Skeletal muscle cell (primary cell): ENCODE data around the gene HERC4.
"Not testable (repeated sequence)": the region's sequence is repeated elsewhere in the genome, so short reads cannot be mapped to it uniquely, and the experiment has no call there.

Source experiments
- DNase-seq: peaks from one replicate; pipeline ENCODE4 v3.0.0-alpha.2; 2010; ENCODE audit warnings: low read depth
- H3K4me3 ChIP-seq: 2 replicates; pipeline ENCODE4 v1.5.1; 2011; ENCODE audit warnings: low read depth, mild to moderate bottlenecking, control low read depth, low read length, moderate library complexity

Gene HERC4

GRCh38 chr10:67914777-67915340 is 160.2 kb downstream of the HERC4 start:
- DNase-seq: no peak

GRCh38 chr10:67912331-67912946 is 162.6 kb downstream of the HERC4 start:
- no peak for DNase-seq
- H3K4me3 ChIP-seq: no peak overlapping the region

More at GRCh38 chr10:67914777-67915340, 160.2 kb downstream of the HERC4 start:
- no peak overlapping the region for H3K4me3 ChIP-seq

GRCh38 chr10:67903581-67903980 is 171.5 kb downstream of the HERC4 start:
- DNase-seq: no peak
- H3K4me3 ChIP-seq: no peak overlapping the region

DNA sequence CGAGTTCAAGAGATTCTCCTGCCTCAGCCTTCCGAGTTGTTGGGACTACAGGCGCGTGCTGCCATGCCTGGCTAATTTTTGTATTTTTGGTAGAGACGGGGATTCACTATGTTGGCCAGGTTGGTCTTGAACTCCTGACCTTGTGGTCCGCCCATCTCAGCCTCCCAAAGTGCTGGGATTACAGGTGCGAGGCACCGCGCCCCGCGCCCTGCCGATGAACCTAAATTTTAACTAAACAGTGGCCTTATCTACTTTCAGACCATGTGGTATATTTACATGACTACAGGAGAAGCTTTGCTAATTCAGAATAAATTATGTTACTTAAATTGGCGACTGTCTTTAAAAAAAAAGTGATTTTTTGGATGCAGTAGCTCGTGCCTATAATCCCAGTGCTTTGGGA is 181.4 kb downstream of the HERC4 start:
- DNase-seq: no peak
- no peak overlapping the region for H3K4me3 ChIP-seq

DNA sequence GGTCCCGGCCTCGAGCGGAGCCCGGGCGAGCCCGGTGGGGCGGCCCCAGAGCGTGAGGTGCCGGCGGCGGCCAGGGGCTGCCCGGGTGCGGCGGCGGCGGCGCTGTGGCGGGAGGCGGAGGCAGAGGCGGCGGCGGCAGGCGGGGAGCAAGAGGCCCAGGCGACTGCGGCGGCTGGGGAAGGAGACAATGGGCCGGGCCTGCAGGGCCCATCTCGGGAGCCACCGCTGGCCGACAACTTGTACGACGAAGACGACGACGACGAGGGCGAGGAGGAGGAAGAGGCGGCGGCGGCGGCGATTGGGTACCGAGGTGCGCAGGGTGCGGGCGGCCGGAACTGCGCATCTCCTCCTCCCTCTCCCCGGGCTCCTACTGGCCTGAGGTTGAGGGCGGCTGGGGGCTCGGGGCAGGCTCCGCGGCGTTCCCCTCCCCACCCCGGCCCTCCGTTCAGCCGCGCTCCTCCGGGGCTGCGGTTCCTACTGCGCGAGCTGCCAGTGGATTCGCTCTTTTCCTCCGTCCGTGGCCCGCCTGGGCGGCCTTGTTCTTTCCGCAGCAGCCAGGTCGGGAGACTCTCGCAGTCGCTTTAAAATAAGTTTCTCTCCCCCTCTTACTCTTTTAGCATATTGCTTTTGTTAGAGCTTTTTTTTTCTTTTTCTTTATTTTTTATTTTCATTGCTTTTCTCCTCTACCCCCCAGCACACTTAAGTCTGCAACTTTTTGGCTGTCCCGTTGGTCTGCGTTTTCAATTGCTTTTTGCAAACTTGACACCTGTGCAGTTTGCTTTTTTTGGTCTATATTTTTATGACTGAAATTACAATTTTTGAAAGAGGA is 190.0 kb downstream of the HERC4 start:
- H3K4me3 ChIP-seq: peak overlapping the region; percentile 83
- DNase-seq: peak; percentile 41

- peak; percentile 81 for DNase-seq
- peak within 1 kb of the TSS; percentile 83 for H3K4me3 ChIP-seq
Observed at GRCh38 chr10:67884313-67884841, 190.7 kb downstream of the HERC4 start, which contains the start of gene SIRT1. TSS of gene SIRT1 (plus strand) at chr10:67884656. CDS start at chr10:67884722, 66 bp downstream.

GRCh38 chr10:67883710-67884312 is 191.3 kb downstream of the HERC4 start:
- DNase-seq: no peak
- peak overlapping the region; percentile 83 for H3K4me3 ChIP-seq

DNA sequence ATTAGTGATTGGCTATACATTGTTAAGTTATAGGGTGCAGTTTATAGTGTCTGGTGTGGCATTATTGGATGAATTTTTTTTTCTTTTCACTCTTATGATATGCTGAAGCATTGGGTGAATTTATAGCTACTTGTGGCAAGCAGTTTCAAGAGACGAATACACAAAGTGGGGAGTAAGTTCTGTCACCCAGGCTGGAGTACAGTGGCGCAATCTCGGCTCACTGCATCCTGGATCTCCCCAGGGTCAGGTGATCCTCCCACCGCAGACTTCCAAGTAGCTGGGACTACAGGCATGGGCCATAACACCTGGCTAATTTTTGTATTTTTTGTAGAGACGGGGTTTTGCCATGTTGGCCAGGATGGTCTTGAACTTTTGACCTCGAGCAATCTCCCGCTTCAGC is 196.9 kb downstream of the HERC4 start:
- no peak overlapping the region for H3K4me3 ChIP-seq
- DNase-seq: no peak

- H3K4me3 ChIP-seq, DNase-seq: not testable (repeated sequence)
Observed at GRCh38 chr10:67877421-67877820, 197.7 kb downstream of the HERC4 start.

DNA sequence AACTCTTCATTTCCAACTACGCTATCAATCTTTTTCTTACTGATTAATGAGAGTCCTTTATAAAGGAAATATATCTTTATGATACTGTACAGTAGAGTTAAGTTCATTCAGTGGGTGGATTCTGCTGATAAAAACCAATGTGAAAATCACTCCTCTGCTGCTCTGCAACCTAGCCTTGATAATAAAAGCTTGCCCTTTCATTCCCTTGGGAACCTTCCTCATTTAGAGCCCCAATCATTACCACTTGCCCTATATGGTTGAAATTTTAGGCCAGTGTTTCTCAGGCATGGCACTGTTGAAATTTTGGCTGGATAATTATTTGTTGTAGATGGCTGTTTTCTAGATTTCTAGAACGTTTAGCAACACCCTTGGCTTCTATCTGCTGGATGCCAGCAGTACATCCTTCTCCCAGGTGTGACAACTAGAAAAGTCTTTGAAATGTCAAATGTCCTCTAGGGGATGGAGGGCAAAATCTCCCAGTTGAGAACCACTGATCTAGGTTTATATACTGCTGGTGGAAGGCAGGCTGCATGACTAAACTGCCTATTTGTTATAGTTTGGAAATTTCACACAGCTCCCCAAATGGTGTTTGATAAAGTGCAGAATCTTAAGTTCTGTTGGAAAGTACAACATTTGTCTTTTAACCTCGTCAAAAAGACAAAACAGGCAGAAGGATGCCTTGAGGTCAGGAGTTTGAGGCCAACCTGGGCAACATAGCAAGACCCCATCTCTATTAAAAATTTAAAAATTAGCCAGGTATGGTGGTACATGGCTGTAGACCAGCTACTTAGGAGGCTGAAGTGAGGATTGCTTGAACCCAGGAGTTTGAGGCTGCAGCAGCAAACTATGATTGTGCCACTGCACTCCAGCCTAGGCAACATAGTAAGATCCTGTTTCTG is 199.5 kb downstream of the HERC4 start:
- H3K4me3 ChIP-seq: no peak overlapping the region
- no peak for DNase-seq
